ENCODE data around the gene WNT16.

GRCh38 chr7:121286742-121287734 is 41.8 kb upstream of the WNT16 start:
- TF ChIP-seq CTCF (IDR thresholded peaks at IDR 0.05), result no peak
- TF ChIP-seq POLR2A (IDR thresholded peaks at IDR 0.05), result no peak
